HL-60/S4 (cell line): ENCODE measurements around the gene SULT2B1.

Source experiments
- in situ Hi-C: fragments of 300-500 bp; cut with MboI; formaldehyde crosslinking; loops from 2 replicates; pipeline ENCODE4 v1.14.3; 2022; ENCODE audit warnings: low sequenced_read_pairs

SULT2B1 gene

GRCh38 chr19:48596237-48596636 is 44.3 kb downstream of the SULT2B1 start:
- in situ Hi-C loops, result loop anchor here (25.0 kb wide), 1 partner anchor 609 kb away; the partner anchor contains the start of genes BSPH1 and ELSPBP1

- in situ Hi-C loops, result loop anchor here (25.0 kb wide), 1 partner anchor 610 kb away; the partner anchor contains the start of genes BSPH1 and ELSPBP1
These were observed 44.9 kb downstream of the SULT2B1 start for GRCh38 chr19:48596679-48597465.

GRCh38 chr19:48598996-48599700 is 47.2 kb downstream of the SULT2B1 start:
- in situ Hi-C loops, result loop anchor here (25.0 kb wide), 1 partner anchor 612 kb away; the partner anchor contains the start of genes BSPH1 and ELSPBP1

- in situ Hi-C loops, result no loop called here
These were observed 48.9 kb downstream of the SULT2B1 start for GRCh38 chr19:48600679-48601417.

GRCh38 chr19:48603001-48603400 is 51.0 kb downstream of the SULT2B1 start:
- in situ Hi-C loops, result no loop called here

GRCh38 chr19:48603449-48603848 is 51.5 kb downstream of the SULT2B1 start:
- in situ Hi-C loops, result no loop called here

GRCh38 chr19:48603850-48604249 is 51.9 kb downstream of the SULT2B1 start:
- in situ Hi-C loops, result no loop called here

GRCh38 chr19:48606463-48607358 is 54.7 kb downstream of the SULT2B1 start, which contains the start of gene SPACA4:
Gene SPACA4 (plus strand): TSS chr19:48606742. CDS start chr19:48606979, 237 bp downstream.
- in situ Hi-C loops, result no loop called here

GRCh38 chr19:48607359-48607755 is 55.4 kb downstream of the SULT2B1 start:
- in situ Hi-C loops, result no loop called here

- in situ Hi-C loops, result no loop called here
These were observed 56.9 kb downstream of the SULT2B1 start for GRCh38 chr19:48608798-48609263.

GRCh38 chr19:48609571-48610108 is 57.7 kb downstream of the SULT2B1 start:
- in situ Hi-C loops, result no loop called here

GRCh38 chr19:48611872-48612271 is 59.9 kb downstream of the SULT2B1 start:
- in situ Hi-C loops, result no loop called here

- in situ Hi-C loops, result no loop called here
These were observed 61.3 kb downstream of the SULT2B1 start for GRCh38 chr19:48613024-48613851.

- in situ Hi-C loops, result no loop called here
These were observed 62.0 kb downstream of the SULT2B1 start for GRCh38 chr19:48613852-48614435.

- in situ Hi-C loops, result no loop called here
These were observed 62.7 kb downstream of the SULT2B1 start, which contains the start of gene FAM83E for GRCh38 chr19:48614436-48615230. Gene FAM83E (minus strand): TSS chr19:48615076. CDS start chr19:48613372, 1,704 bp downstream.

GRCh38 chr19:48615231-48616040 is 63.5 kb downstream of the SULT2B1 start:
- in situ Hi-C loops, result no loop called here

GRCh38 chr19:48616041-48616436 is 64.1 kb downstream of the SULT2B1 start:
- in situ Hi-C loops, result no loop called here
